Activated gamma-delta T cell treated with Interleukin-2 at 50 U/mL for 16 hours (primary cell): ENCODE measurements around the gene HIP1.
A peak's percentile ranks its signal among the peaks of the same experiment; 100 is the strongest.
"Not testable (repeated sequence)": the region's sequence is repeated elsewhere in the genome, so short reads cannot be mapped to it uniquely, and the experiment has no call there.

Source experiments
- DNase-seq: peaks from one replicate; pipeline ENCODE4 v3.0.0-alpha.2; 2020

Gene HIP1

GRCh38 chr7:75712517-75713361 lies 26.0 kb downstream of the HIP1 start:
- no peak for DNase-seq

GRCh38 chr7:75711656-75712514 lies 26.9 kb downstream of the HIP1 start:
- DNase-seq: no peak

GRCh38 chr7:75711076-75711475 lies 27.7 kb downstream of the HIP1 start:
- no peak for DNase-seq

GRCh38 chr7:75704928-75705327 lies 33.8 kb downstream of the HIP1 start:
- DNase-seq: no peak

DNA sequence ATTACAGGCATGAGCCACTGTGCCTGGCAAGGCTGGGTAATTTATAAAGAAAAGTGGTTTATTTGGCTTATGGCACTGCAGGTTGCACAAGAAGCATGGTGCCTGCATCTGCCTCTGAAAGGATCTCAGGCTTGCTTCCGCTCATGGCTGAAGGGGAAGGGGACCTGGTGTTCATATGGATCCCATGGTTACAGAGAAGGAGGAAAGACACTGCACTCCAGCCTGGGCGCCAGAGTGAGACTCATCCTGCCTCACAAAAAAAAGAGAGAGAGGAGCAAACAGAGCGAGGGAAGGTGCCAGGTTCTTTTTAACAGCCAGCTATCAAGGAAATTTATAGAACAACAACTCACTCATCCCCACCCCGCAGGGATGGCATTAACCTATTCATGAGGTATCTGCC lies 36.2 kb downstream of the HIP1 start:
- DNase-seq: no peak

DNA sequence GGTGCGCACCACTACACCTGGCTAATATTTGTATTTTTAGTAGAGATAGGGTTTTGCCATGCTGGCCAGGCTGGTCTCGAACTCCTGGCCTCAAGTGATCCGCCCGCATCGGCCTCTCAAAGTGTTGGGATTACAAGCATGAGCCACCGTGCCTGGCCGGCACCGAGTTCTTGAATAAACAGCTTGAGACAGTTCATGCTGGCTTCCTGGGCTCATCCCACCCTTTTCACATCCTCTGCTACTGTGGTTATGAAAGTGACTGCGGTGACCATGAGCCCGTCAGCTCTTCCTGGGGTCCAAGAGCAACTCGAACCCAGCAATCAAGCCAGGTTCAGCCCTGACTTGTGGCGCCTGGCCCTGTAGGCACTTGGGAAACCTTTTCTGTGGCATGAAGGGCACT lies 38.7 kb downstream of the HIP1 start:
- no peak for DNase-seq

GRCh38 chr7:75698358-75698757 lies 40.4 kb downstream of the HIP1 start:
- DNase-seq: no peak

DNA sequence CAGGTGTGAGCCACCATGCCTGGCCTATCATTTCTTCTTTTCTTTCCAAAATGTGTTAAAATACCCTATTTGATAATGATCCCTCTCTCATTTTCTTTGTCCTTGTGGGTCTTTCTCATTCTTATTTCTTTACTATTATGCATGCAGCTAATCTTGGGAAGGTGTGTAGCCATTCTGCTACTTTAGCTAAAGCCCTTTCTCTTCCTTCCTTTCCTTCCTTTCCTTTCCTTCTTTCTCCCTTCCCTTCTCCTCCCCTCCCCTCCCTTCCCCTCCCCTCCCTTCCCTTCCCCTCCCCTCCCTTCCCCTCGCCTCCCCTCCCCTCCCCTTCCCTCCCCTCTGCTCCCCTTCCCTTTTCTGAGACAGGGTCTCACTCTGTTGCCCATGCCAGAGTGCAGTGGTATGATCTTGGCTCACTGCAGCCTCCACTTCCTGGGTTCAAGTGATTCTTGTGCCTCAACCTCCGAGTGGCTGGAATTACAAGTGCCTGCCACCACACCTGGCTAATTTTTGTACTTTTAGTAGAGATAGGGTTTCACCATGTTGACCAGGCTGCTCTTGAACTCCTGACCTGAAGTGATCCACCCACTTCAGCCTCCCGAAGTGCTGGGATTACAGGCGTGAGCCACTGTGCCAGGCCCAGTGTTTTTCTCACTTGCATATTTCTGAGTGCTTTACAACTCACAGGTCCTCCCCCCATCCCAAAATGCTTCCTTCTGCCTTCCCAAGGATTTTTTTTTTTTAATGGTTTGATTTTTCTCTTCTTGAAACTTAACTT lies 42.3 kb downstream of the HIP1 start:
- no peak for DNase-seq

GRCh38 chr7:75694638-75695399 lies 43.9 kb downstream of the HIP1 start:
- no peak for DNase-seq

DNA sequence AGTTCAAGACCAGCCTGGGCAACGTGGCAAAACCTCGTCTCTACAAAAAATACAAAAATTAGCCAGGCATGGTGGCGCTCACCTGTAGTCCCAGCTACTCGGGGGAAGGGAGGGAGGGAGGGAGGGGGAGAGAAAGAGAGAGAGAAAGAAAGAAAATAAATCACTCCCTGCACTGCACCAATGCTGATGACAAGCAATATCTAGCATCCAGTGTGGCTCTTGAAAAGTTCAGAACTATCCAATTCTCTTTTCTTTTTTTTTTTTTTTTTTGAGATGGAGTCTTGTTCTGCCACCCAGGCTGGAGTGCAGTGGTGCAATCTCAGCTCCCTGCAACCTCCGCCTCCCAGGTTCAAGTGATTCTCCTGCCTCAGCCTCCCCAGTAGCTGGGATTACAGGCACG lies 45.1 kb downstream of the HIP1 start:
- not testable (repeated sequence) for DNase-seq

DNA sequence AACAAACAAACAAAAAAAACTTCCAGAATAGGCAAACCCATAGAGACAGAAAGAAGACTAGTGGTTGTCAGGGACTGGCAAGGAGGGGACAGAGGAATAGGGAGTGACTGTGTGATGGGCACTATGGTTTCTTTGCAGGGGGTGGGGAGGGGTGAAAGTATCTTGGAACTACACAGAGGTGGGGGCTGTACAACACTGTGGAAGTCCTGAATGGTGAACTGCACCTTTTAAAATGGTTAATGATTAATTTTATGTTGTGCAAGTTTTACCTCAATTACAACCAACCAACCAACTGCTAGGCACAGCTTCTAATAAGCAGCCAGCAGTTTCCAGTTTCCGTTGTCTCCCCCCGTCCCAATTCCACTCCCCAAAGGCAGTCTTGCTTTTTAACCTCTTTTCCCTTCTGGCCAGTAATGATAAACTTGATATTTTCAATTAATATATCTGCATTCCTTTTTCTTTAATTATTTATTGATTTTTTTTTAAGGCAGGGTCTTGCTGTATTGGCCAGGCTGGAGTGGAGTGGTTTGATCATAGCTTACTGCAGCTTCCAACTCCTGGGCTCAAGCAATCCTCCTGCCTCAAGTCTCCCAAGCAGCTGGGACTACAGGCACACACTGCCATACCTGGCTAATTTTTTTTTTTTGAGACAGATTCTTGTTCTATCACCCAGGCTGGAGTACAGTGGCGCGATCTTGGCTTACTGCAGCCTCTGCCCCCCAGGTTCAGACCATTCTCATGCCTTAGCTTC lies 46.8 kb downstream of the HIP1 start:
- no peak for DNase-seq

DNA sequence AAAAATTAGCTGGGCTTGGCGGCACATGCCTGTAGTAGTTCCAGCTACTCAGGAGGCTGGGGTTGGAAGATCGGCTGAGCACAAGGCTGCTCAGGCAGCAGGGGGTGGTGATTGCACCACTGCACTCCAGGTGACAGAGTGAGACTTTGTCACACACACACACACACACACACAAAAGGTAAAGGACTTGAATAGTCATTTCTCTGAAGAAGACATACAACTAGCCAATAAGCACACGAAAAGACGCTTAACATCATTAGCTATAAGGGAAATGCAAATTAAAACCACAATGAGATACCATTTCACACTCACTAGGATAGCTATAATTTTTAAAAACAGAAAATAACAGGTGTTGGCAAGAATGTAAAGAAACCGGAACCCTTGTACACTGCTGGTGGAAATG lies 48.6 kb downstream of the HIP1 start:
- no peak for DNase-seq

GRCh38 chr7:75689246-75690099 lies 49.3 kb downstream of the HIP1 start:
- DNase-seq: no peak

DNA sequence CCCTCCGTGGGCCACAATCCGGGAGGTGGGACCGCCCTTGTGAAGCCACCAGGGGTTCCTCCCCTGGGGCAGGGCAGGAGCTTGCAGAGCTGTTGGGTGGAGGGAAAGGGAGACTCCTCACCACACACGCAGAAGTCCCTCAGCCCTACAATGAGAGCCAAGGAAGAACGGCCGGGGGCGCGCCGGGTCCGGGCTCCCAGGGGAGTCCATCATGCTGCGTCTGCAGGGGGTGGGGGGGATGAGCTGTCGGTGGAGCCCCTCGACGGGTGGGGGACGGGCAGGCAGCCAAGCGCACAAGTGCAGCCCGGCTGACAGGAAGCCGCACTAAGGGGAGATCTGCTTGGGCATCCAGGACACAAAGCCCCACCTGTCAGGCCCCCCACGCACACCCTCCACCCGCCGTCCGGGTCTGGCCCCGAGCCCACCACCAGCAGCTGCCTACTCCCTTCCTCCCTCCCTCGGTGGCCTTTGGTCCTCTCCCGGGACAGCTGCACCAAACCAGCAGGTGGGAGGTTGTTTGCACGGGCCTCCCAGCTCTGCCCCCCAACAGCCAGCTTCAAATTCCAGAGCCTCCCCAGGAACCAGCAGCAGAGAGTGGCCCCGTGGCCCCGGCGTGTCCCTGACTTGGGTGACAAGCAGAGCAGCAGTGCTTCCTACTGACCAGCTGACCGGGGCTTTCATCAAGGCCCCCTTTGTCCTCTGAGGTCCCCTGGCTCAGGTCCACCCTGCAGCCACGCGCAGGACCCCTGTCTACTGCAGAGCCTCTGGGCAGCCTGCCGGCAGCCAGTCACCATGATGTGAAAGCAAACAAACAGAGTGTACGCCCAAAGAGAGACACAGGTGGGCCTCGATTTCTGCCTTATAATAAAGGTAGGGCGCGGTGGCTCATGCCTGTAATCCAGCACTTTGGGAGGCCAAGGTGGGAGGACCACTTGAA lies 50.3 kb downstream of the HIP1 start:
- peak; percentile 5 for DNase-seq

DNA sequence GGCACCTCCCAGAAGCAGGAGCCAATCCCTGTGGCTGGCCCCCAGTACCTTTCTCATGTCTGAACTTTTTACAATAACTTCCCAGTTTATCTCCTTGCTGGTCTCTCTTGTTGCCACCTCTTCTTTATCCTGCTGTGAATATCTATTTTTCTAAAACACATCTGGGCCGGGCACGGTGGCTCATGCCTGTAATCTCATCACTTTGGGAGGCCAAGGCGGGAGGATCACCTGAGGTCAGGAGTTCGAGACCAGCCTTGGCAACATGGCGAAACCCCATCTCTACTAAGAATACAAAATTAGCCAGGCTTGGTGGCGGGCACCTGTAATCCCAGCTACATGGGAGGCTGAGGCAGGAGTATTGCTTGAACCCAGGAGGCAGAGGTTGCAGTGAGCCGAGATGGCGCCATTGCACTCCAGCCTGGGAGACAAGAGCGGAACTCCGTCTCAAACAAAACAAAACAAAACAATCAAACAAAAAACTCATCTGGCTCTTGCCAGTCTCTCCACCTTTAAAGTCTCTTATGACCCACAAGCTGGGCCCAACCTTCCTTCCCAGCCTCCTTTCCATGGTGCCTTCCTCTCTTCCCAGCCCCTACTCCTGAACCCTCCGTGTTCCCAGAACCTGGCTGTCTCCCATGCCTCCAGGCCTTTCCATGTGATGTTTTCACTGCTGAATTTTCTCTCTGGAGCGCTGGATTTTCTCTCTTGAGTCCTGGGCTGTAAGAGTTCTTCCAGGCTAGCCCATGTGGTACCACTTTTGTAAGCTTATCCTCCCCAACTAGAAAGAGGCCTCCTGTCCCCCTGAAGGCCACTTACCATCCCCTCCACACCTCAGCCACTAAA lies 51.3 kb downstream of the HIP1 start:
- no peak for DNase-seq

- DNase-seq: no peak
These were observed 52.2 kb downstream of the HIP1 start for GRCh38 chr7:75686551-75686950.

DNA sequence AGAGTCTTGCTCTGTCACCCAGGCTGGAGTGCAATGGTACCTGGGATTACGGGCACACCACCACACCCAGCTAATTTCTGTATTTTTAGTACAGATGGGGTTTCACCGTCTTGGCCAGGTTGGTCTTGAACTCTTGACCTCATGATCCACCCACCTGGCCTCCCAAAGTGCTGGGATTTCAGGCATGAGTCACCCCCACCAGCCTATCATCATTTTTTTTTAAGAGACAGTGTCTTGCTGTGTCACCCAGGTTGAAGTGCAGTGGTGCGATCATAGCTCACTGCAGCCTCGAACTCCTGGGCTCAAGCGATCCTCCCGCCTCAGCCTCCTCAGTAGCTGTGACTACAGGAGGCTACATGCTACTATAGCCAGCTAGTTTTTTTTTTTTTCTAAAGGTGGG lies 56.7 kb downstream of the HIP1 start:
- not testable (repeated sequence) for DNase-seq

DNA sequence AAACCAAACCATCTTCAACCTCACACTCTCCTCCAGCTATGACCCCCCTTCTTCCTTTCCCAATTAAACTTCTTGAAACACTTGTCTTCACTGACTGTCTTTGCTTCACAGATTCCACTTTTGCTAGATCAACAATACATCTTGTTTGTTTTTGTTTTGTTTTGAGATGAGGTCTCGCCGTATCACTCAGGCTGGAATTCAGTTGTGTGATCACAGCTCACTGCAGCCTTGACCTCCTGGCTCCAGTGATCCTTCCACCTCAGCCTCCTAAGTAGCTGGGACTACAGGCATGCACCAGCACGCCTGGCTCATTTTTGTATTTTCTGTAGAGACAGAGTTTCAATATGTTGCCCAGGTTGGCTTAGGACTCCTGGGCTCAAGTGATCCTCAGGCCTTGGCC lies 59.7 kb downstream of the HIP1 start:
- DNase-seq: no peak

DNA sequence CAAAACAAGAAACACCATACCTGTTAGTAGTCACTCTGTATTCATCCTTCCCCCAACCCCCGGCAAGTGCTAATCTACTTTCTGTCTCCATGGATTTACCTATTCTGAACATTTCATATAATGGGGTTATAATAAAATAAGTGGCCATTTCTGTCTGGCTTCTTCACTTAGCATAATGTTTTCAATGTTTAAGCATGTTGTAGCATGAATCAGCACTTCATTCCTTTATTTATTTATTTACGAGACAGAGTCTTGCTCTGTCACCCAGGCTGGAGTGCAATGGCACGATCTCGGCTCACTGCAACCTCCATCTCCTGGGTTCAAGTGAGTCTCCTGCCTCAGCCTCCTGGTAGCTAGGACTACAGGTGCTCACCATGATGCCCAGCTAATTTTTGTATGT lies 69.2 kb downstream of the HIP1 start:
- DNase-seq: no peak
